ENCODE data around the gene HIGD1C.
"Not testable (repeated sequence)": the region's sequence is repeated elsewhere in the genome, so short reads cannot be mapped to it uniquely, and the experiment has no call there.

The HIGD1C gene

GRCh38 chr12:50984586-50985298 is 32.4 kb downstream of the HIGD1C start:
- DNase-seq (ENCODE audit: low read depth): no peak

DNA sequence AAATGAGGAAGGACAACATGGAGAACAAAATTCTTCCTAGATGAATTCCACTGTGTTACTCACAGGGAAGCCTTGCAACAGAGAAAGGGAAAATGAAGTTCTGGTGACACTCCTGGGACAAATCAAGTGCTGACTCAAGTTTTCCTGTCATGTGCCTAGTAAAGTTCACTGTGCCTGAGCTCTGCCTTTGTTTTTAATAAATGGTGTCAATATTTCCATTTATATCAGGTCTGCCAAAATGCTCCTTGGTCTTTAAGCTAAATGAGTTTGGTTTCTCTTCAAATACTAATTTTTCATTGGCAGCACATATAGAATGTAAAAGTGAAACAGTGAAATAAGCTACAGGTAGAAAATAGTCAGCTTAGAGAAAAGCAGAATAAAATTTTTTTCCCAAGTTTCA is 33.0 kb downstream of the HIGD1C start:
- peak; percentile 68 for DNase-seq (ENCODE audit: low read depth)

GRCh38 chr12:50986966-50987737 is 34.8 kb downstream of the HIGD1C start:
- DNase-seq (ENCODE audit: low read depth): no peak

- DNase-seq (ENCODE audit: low read depth): no peak
These were observed 35.7 kb downstream of the HIGD1C start for GRCh38 chr12:50988051-50988450.

DNA sequence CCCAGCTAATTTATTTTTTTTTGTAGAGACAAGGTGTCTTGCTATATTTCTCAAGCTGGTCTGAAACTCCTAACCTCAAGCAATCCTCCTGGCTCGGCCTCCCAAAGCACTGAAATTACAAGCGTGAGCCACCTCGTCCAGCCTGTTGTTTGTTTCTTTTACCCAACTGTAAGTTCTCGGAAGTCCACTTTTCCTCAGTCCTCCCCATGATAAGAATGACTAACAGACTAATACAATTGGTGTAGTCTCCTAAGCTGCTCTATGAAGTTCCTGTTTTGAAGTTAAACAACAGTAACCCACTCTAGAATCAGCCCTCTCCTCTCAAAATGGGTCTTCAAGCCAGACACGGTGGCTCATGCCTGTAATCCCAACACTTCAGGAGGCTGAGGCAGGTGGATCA is 36.5 kb downstream of the HIGD1C start:
- no peak for DNase-seq (ENCODE audit: low read depth)

GRCh38 chr12:50990147-50990727 is 37.9 kb downstream of the HIGD1C start:
- no peak for DNase-seq (ENCODE audit: low read depth)

- no peak for DNase-seq (ENCODE audit: low read depth)
These were observed 38.4 kb downstream of the HIGD1C start for GRCh38 chr12:50990791-50991190.

GRCh38 chr12:50991291-50991690 is 38.9 kb downstream of the HIGD1C start:
- no peak for DNase-seq (ENCODE audit: low read depth)

- no peak for DNase-seq (ENCODE audit: low read depth)
These were observed 40.5 kb downstream of the HIGD1C start for GRCh38 chr12:50992819-50993218.

GRCh38 chr12:50999093-50999492 is 46.7 kb downstream of the HIGD1C start:
- no peak for DNase-seq (ENCODE audit: low read depth)

DNA sequence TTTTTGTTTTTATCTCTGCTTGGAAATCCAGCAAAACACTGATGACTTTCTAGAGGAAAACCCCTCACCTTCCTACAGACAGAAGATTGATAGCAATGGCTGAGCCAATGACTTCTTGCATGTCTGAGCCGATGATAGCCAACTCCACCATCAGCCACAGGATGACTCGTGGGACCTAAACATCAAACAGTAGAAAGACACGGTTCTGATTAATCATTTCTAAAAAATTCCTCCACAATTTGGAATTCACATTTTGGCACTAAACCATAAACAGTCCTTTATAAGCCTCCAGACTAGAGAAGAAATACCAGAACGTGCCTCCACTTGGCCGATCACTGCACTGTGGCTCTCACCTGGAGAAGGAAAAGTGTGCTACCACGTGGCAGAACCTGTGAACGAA is 47.9 kb downstream of the HIGD1C start:
- peak; percentile 58 for DNase-seq (ENCODE audit: low read depth)

DNA sequence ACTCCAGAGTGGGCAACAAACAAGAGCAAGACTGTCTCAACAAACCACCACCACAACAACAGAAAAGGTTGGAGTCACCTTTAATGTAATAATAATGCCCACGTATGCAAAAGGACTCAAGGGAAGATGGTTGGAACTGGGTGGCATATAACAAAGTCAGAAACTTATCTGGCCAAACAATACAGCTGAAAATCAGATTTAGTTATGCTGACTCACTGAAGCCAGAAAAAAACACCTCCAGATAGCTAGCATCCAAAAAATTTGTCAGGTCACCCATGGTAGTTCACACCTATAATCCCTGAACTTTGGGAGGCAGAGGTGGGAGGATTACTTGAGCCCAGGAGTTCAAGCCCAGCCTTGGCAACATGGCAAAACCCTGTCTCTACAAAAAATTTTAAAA is 49.5 kb downstream of the HIGD1C start:
- no peak for DNase-seq (ENCODE audit: low read depth)

DNA sequence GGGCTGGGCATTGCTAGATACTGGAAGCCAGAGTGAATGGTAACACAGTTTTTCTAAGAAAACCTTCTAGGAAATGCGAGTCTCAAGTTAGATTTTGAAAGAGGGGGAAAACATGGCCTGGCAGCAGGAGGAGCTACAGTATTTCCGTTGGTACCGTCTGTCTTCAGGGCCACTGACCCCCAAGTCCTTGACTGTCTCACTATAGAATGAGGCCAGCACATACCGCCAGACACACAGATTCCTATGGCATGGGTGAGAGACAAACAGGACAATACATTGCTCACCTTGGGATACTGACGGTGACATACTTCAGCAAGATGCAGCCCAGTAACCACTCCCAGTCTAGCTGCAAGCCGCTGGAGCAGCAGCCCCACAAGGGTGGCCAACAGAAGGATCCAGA is 52.2 kb downstream of the HIGD1C start:
- DNase-seq (ENCODE audit: low read depth): no peak

GRCh38 chr12:51005030-51005429 is 52.7 kb downstream of the HIGD1C start:
- no peak for DNase-seq (ENCODE audit: low read depth)

DNA sequence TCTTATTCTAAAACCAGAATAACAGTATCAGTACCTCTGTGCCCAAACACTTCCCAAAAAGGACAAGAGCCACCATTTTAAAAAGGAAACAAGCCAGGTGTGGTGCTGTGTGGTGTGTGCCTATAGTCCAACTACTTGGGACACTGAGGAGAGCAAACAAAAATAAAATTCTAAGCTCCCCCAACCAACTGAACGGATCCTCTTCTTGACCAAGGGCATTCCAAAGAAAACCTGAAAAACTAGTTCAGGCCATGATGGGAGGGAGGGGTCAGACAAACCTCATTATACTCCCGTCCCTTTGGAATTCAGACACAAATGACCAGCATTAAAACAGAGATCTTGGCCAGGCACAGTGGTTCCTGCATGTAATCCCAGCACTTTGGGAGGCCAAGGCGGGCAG is 53.3 kb downstream of the HIGD1C start:
- DNase-seq (ENCODE audit: low read depth): no peak

DNA sequence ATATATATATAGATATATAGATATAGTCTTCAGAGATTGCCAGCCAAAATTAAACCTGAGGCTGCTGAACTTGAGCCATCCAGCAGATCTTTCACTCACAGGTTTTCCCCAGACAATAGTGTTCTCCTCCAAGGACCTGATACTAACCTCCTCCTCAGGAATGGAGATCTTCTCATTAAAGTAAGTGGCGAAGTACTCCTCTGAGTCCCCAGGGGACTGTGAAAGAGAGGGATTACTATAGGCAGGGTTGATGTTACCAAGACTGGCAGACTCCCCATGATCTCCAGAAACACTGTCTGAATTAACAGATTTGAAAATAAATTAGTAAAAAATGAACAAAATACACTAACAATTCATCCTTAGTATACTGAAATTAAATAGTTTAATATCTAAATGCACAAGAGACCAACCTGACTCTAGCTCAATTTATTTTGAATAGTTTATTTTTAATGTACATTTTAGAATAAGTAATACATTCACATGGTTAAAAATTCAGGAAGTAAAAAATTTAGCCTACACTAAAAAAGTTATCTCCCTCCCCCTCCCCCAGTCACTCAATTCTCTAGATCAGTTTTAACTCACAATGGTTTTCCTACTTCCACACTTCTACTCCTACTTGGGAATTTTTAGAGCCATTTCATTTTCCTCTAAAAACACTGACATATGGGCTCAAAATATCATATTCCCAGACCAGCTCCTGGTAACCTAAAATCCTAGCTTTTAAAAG is 56.1 kb downstream of the HIGD1C start:
- no peak for DNase-seq (ENCODE audit: low read depth)

GRCh38 chr12:51009056-51009440 is 56.7 kb downstream of the HIGD1C start:
- no peak for DNase-seq (ENCODE audit: low read depth)

DNA sequence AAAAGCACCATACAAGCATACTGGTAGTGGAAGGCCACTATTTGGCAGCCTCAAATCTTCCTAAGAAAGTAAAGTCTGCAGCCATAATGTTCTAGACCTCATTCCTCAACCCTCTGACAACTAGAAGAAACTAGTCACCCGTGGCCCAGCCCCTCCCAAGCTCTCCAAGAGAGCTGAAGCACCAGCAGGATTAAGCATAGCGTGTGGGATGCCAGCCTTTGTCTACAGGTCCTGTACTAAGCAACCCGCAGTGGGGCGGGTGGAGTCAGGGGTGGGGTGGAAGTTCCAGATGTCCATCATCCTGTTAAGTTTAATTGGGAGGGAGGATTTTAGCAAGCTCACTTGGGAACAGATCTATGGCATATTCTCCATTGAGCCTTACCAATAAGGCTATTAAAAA is 59.6 kb downstream of the HIGD1C start:
- no peak for DNase-seq (ENCODE audit: low read depth)

DNA sequence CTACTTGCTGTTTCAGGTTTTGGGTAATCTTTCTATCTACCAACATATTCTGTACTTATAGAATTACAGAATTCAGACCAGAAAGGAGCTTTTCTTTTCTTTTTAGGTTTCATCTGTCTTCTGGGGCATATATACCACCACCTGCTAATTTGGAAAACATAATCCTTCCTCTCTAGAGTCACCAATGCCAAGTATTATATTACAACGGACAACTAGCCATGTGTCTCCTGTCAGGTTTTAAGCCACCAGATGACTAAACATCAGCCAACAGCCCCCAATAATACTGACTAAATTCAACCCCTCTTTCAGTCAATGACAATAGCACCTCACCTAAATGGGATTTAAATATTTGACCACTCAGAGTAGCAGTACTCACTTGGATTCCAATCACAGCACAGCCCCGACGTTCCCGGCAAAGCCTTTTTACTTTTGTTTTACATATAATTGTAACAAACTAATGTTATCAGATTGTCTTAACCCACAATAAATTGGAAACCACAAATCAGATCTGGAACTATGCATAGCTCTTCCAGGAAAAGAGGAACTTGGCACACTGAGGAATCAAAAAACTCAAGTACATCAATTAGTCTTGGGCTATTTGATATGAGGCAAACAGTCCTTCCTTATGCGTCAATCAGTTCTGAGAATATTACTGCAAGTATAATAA is 60.4 kb downstream of the HIGD1C start:
- DNase-seq (ENCODE audit: low read depth): no peak

GRCh38 chr12:51013441-51013840 is 61.1 kb downstream of the HIGD1C start:
- DNase-seq (ENCODE audit: low read depth): no peak

DNA sequence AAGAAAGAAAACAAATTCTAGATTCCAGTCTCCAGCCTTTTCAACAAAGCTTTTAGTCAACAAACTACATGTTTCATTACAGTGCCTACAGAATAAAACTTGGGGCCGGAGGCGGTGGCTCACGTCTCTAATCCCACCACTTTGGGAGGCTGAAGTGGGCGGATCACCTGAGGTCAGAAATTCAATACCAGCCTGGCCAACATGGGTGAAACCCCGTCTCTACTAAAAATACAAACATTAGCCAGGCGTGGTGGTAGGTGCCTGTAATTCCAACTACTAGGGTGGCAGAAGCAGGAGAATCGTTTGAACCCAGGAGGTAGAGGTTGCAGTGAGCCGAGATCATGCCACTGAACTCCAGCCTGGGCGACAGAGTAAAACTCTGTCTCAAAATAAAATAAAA is 62.1 kb downstream of the HIGD1C start:
- not testable (repeated sequence) for DNase-seq (ENCODE audit: low read depth)

DNA sequence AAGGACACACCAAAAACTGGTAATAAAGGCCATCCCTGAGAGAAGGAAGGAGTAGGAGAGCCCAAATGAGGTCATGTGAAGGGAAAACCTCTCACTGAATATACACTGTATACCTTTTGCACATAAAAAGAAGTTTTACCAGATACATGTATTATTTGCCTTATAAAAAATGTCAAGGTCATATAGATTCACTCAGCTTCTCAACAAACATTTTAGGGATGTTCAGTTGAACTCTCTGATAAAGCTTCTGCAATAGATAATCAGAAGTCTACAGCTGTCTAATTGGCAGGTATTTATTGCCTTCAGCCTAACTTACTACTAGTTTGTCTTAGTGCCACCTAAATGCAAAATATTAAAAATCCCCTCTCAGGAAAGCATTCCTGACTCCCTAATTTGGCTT is 65.1 kb downstream of the HIGD1C start:
- no peak for DNase-seq (ENCODE audit: low read depth)
